ENCODE data around the gene GET4. TPM values are rescaled to one million over a fixed set of nuclear protein-coding genes. Genes with fewer than 3 reads are reported as not detected.

Gene GET4
- total and polyA plus RNA-seq, 10 of the 15 experiments (the other 5 are each of a cell fraction or from before 2014, with no cell fraction given) = 0.66 to 73.8 (median 34.0) TPM

GRCh38 chr7:857661-858060 lies 18.7 kb upstream of the GET4 start (continued):
- no peak for TF ChIP-seq POLR2AphosphoS2 (IDR thresholded peaks at IDR 0.05; ENCODE audit: low read depth, low read length)
- no peak for TF ChIP-seq ZBTB11 (CRISPR knock-in tag; IDR thresholded peaks at IDR 0.05)
- TF ChIP-seq IKZF2 (IDR thresholded peaks at IDR 0.05) = no peak
- no peak for TF ChIP-seq YY1 (IDR thresholded peaks at IDR 0.05; ENCODE audit: low read depth, low read length)
- no peak for TF ChIP-seq BHLHE40 (IDR thresholded peaks at IDR 0.05; ENCODE audit: borderline replicate concordance in 1 of 2, low read depth in 2 of 2, low read length in 1 of 2)
- TF ChIP-seq PAX8 (IDR thresholded peaks at IDR 0.05) = no peak
- TF ChIP-seq CBFB (IDR thresholded peaks at IDR 0.05; ENCODE audit: low read depth) = no peak
- no peak for TF ChIP-seq POLR2AphosphoS5 (IDR thresholded peaks at IDR 0.05; ENCODE audit: low read length)
- no peak for TF ChIP-seq RELB (IDR thresholded peaks at IDR 0.05; ENCODE audit: low read depth)
